ENCODE results near the gene COL8A1. TPM values are rescaled to one million over a fixed set of nuclear protein-coding genes. Genes with fewer than 3 reads are reported as not detected.

Gene COL8A1
- total RNA-seq, 2 experiments from 2014 or later = 0.10 TPM; not detected in 1

- no peak overlapping the region for H3K4me3 Mint-ChIP-seq
- H3K27me3 Mint-ChIP-seq (ENCODE audit: low read depth) = no peaks in the 10 kb centered on the region
- DNase-seq (no peak), ATAC-seq (no peak)
- ChIA-PET POLR2A (no interaction called here), CTCF (interaction anchor here (0.9 to 1.8 kb wide), 5 partner anchors 9 to 408 kb away, joined by 3 to 20 read pairs (median 3); no protein-coding TSS in a partner anchor)
- no peaks in the 10 kb centered on the region for H3K36me3 Mint-ChIP-seq (ENCODE audit: low read depth)
- no peak overlapping the region for H3K27ac Mint-ChIP-seq
- H3K9me3 Mint-ChIP-seq (ENCODE audit: insufficient read depth) = no peaks in the 10 kb centered on the region
- peaks cover 18% of the 10 kb centered on the region for H3K4me1 Mint-ChIP-seq (ENCODE audit: low read depth)
Observed at GRCh38 chr3:99845999-99846398, 207.6 kb downstream of the COL8A1 start.

DNA sequence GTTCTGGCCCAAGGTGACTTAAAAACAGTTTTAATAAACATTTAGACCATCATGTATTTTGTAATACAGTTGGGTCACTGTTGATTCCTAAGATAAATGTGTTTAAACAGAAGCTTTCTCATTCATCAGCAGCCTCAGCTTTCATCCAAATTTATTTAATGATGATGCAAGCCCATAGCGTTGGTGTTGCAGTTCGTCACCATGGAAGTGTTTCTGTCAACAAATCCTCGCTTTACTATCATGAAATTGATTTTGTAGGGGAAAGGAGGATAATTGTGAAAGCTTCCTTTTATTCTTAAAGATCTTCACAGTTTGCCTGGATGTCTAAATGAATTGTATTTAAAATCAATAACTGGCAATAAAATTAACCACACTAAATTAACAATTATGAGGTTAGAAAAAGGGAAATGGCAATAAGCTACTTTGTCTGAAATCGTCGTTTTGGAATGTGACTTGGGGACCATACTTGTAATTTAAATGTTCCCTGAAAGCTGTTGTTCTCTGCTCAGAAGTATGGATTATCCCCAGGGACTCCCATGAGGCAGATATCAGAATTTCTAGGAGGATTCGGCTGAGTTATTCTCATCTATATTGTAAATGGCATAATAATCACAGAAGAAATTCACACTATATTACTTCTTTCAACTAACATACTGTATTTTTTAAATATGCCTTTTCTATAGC, 208.2 kb downstream of the COL8A1 start:
- Mint-ChIP-seq H3K9me3 (ENCODE audit: insufficient read depth) (no peaks in the 10 kb centered on the region), H3K27ac (no peak overlapping the region), H3K4me3 (no peak overlapping the region), H3K36me3 (ENCODE audit: low read depth) (no peaks in the 10 kb centered on the region), H3K4me1 (ENCODE audit: low read depth) (peaks cover 22% of the 10 kb centered on the region), H3K27me3 (ENCODE audit: low read depth) (no peaks in the 10 kb centered on the region)
- ChIA-PET CTCF (interaction anchor here (0.9 to 1.8 kb wide), 6 partner anchors 9 to 408 kb away, joined by 3 to 20 read pairs (median 4); no protein-coding TSS in a partner anchor), POLR2A (interaction anchor here (0.6 kb wide), 1 partner anchor 279 kb away, joined by 3 read pairs; no protein-coding TSS in a partner anchor)
- DNase-seq (no peak), ATAC-seq (no peak)

- H3K27ac Mint-ChIP-seq = no peak overlapping the region
- ChIA-PET CTCF (interaction anchor here (1.8 kb wide), 1 partner anchor 220 kb away, joined by 5 read pairs; no protein-coding TSS in a partner anchor), POLR2A (no interaction called here)
- no peak overlapping the region for H3K4me3 Mint-ChIP-seq
- DNase-seq = no peak
- H3K27me3 Mint-ChIP-seq (ENCODE audit: low read depth) = no peaks in the 10 kb centered on the region
- peaks cover 18% of the 10 kb centered on the region for H3K4me1 Mint-ChIP-seq (ENCODE audit: low read depth)
- ATAC-seq = no peak
- no peaks in the 10 kb centered on the region for H3K9me3 Mint-ChIP-seq (ENCODE audit: insufficient read depth)
- H3K36me3 Mint-ChIP-seq (ENCODE audit: low read depth) = no peaks in the 10 kb centered on the region
Observed at GRCh38 chr3:99848433-99848832, 210.0 kb downstream of the COL8A1 start.

Other genes starting within 250 kb of the COL8A1 start
- gene CMSS1, start 179.3 kb downstream of the COL8A1 start, total RNA-seq = 10 to 100 TPM; 42.1 to 42.6 TPM